Endothelial cell of umbilical vein (primary cell): Measurements from ENCODE around the gene KRT8. TPM values are rescaled to one million over a fixed set of nuclear protein-coding genes. Genes with fewer than 3 reads are reported as not detected.

Experiments used
- BruUV-seq: library from RNA; stranded (reverse); fragments of 400-500 nt; replicated peaks from 2 replicates; lab custom pipeline; 2021; lab: Mats Ljungman, UMichigan
- CTCF ChIA-PET: fragments of 300-600, 350-600 bp; sonication (Branson Sonifier 250); formaldehyde crosslinking; loops from one replicate; lab custom pipeline; 2021; ENCODE audit warnings: antibody characterized with exemption, inconsistent platforms; lab: Charles Lee
- POLR2A ChIA-PET: fragments of 300-600, 350-600 bp; sonication (Branson Sonifier 250); formaldehyde crosslinking; loops from one replicate; lab custom pipeline; 2021; ENCODE audit warnings: antibody characterized with exemption, inconsistent platforms; lab: Charles Lee
- DNase-seq: peaks from one replicate; pipeline ENCODE4 v3.0.0-alpha.2; 2011; ENCODE audit warnings: low read depth, low spot score
- FAIRE-seq: peaks from 2 replicates; lab custom pipeline; 2011; peaks lifted over from hg19 to GRCh38; lab: Jason Lieb, UNC
- H2AFZ ChIP-seq: 2 replicates; pipeline ENCODE4 v1.6.0; 2012; ENCODE audit warnings: low read depth, low read length, control low read depth, inconsistent platforms
- H3K27ac ChIP-seq: 2 replicates; pipeline ENCODE4 v1.5.1; 2011; ENCODE audit warnings: low read depth, mild to moderate bottlenecking, control low read depth, low read length, moderate library complexity; ENCODE audit not compliant: insufficient read depth
- H3K27me3 ChIP-seq, 2 experiments: 2 replicates each; pipeline versions ENCODE4 v1.6.0 to v1.6.1; 2011; ENCODE audit warnings: low read length in 2 of 2, mixed read lengths in 1 of 2; ENCODE audit not compliant: control insufficient read depth in 2 of 2, insufficient read depth in 2 of 2
- H3K36me3 ChIP-seq, 2 experiments: 2 replicates in 1 of 2; 3 replicates in 1 of 2; pipeline ENCODE4 v1.5.1; 2011; ENCODE audit warnings: low read length in 2 of 2, mild to moderate bottlenecking in 1 of 2, moderate library complexity in 1 of 2; ENCODE audit not compliant: control insufficient read depth in 2 of 2, insufficient read depth in 2 of 2; ENCODE audit errors: extremely low read depth in 1 of 2
- H3K4me1 ChIP-seq: 3 replicates; pipeline ENCODE4 v1.5.1; 2011; ENCODE audit warnings: mild to moderate bottlenecking, low read length; ENCODE audit not compliant: control insufficient read depth, insufficient read depth; ENCODE audit errors: extremely low read depth
- H3K4me2 ChIP-seq: 2 replicates; pipeline ENCODE4 v1.6.1; 2011; ENCODE audit warnings: low read length, control low read depth, mixed read lengths; ENCODE audit not compliant: insufficient read depth
- H3K4me3 ChIP-seq, 3 experiments: fragments of 200-600 bp in 1 of 3; sonication (generic), shearing (Covaris generic) in 1 of 3; replicated peaks in 1 of 3; 2 replicates each; pipeline ENCODE4 v1.5.1; 2011 to 2016; ENCODE audit warnings: control low read depth in 3 of 3, low read length in 3 of 3, mild to moderate bottlenecking in 2 of 3, inconsistent platforms in 1 of 3, low read depth in 1 of 3, moderate library complexity in 1 of 3; ENCODE audit not compliant: insufficient read depth in 1 of 3
- H3K79me2 ChIP-seq: 2 replicates; pipeline ENCODE4 v1.6.0; 2012; ENCODE audit warnings: low read length, inconsistent platforms; ENCODE audit not compliant: control insufficient read depth, insufficient read depth
- H3K9ac ChIP-seq: replicated peaks from 2 replicates; pipeline ENCODE3; 2011; ENCODE audit warnings: low read length, control low read depth; ENCODE audit not compliant: insufficient read depth; ENCODE audit errors: extremely low read depth
- H3K9me1 ChIP-seq: replicated peaks from 3 replicates; pipeline ENCODE4 v1.6.0; 2011; ENCODE audit warnings: mild to moderate bottlenecking, low read length; ENCODE audit not compliant: control insufficient read depth, insufficient read depth; ENCODE audit errors: extremely low read depth
- H3K9me3 ChIP-seq: replicated peaks from 2 replicates; pipeline ENCODE4 v1.5.1; 2012; ENCODE audit warnings: low read length, inconsistent platforms; ENCODE audit not compliant: control insufficient read depth, insufficient read depth
- H4K20me1 ChIP-seq: replicated peaks from 2 replicates; pipeline ENCODE3; 2011; ENCODE audit warnings: mild to moderate bottlenecking, low read length; ENCODE audit not compliant: control insufficient read depth, insufficient read depth; ENCODE audit errors: extremely low read depth
- EZH2 ChIP-seq: IDR thresholded peaks from 2 replicates; pipeline ENCODE4 v1.6.1; 2012; ENCODE audit warnings: borderline replicate concordance, low read depth, mild to moderate bottlenecking, moderate library complexity, low read length, inconsistent platforms; ENCODE audit not compliant: severe bottlenecking
- FOS ChIP-seq: IDR thresholded peaks from 2 replicates; pipeline ENCODE4 v1.6.1; 2011; ENCODE audit warnings: mild to moderate bottlenecking, low read length, moderate library complexity, borderline replicate concordance; ENCODE audit not compliant: insufficient read depth
- GATA2 ChIP-seq: IDR thresholded peaks from 2 replicates; pipeline ENCODE4 v1.7.0; 2011; ENCODE audit warnings: low read depth, mild to moderate bottlenecking, moderate library complexity, mixed read lengths, low read length; ENCODE audit not compliant: insufficient read length, insufficient read depth
- JUN ChIP-seq: IDR thresholded peaks from 2 replicates; pipeline ENCODE4 v1.6.1; 2011; ENCODE audit warnings: borderline replicate concordance, low read depth; ENCODE audit not compliant: insufficient read length, insufficient read depth
- MAX ChIP-seq: IDR thresholded peaks from 2 replicates; pipeline ENCODE4 v1.6.1; 2011; ENCODE audit not compliant: insufficient read depth, insufficient read length
- MYC ChIP-seq: IDR thresholded peaks from one replicate; pipeline ENCODE4 v1.6.1; 2011; ENCODE audit warnings: mild to moderate bottlenecking, low read depth, low read length
- POLR2A ChIP-seq: IDR thresholded peaks from 2 replicates; pipeline ENCODE4 v1.6.1; 2012; ENCODE audit warnings: low read depth, mild to moderate bottlenecking, control low read depth, low read length
- POLR2AphosphoS5 ChIP-seq: IDR thresholded peaks from 2 replicates; pipeline ENCODE4 v1.6.1; 2012; ENCODE audit warnings: low read depth, mild to moderate bottlenecking, control low read depth, low read length, moderate library complexity; ENCODE audit not compliant: insufficient read depth
- dilution Hi-C: fragments of 300-500 bp; cut with MboI; formaldehyde crosslinking; loops from one replicate; pipeline ENCODE4 v1.15.0; 2019; ENCODE audit warnings: low sequenced_read_pairs; ENCODE audit not compliant: extremely low pct_ligation_motif_present
- intact Hi-C: fragments of 100-400 bp; cut with micrococcal nuclease; formaldehyde crosslinking; loops from one replicate; pipeline ENCODE4 v1.10.0; 2022
- polyA plus RNA-seq, 4 experiments: library from polyadenylated mRNA; depleted of rRNA in 3 of 4; stranded (reverse) in 3 of 4; unstranded in 1 of 4; fragments of >200 nt; gene quantifications; 2 replicates each; pipeline versions ENCODE4 v1.2.1 to v1.2.3, GENCODE V29; 2011 to 2012; ENCODE audit warnings: missing spikeins in 1 of 4
- total RNA-seq: library from RNA; stranded (reverse); gene quantifications from 2 replicates; pipeline ENCODE4 v1.2.3, GENCODE V29; 2021
- TF ChIP-seq, protein P1 (sequence below), 2 donors: IDR thresholded peaks; 1 replicate in 1 of 2; 2 replicates in 1 of 2; pipeline ENCODE4 v1.5.1; 2011; ENCODE audit warnings: low read length in 2 of 2, mild to moderate bottlenecking in 2 of 2, moderate library complexity in 2 of 2, control low read depth in 1 of 2, inconsistent platforms in 1 of 2, low read depth in 1 of 2; ENCODE audit not compliant: insufficient read depth in 1 of 2; ENCODE audit errors: extremely low read depth in 1 of 2

The KRT8 gene
- total and polyA plus RNA-seq, 2 donors (not counting 3 experiments of a cell fraction or from before 2014, with no cell fraction given), result 23.5 to 31.7 TPM

DNA sequence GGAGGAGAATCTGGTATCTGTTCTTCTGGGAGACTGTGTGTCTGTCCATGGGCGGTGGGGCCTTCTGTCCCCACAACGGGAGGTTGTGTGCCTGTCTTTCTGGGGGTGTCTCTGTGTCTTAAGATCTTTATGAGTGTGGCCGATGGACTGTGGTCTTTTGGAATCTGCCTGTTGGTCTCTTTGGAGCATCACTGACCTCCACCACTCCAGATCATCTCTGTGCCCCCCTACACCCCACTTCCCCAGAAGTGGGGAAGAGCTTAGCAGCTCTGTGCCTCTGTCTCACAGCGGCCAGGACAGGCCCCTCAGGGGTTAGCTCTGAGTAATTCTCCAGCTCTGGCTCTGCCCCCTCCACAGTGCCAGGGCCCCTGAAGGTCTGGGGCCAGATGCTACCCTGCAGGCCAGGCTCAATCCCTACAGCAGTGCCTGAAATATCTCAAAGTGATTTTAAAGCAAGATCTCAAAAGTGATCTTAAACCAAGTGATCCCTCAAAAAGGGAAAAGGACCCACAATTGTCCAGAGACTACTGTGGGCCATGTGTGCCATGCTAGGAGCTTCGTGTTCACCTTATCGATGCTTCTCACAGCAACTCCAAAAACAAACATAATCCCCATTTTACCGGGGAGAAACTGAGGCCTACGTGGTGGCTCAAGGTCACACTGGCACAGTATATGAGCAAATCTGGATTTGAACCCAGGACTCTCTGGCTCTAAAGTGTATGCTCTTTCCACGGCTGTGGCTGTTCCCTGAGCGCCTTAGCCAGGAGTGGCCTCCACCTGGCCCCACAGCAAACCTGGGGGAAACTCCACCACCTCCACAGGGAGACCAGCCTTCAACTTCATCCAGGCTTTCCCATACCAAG, 30.1 kb downstream of the KRT8 start:
- FAIRE-seq, result no peak
- DNase-seq, result no peak
- no peaks in the 10 kb centered on the region for H3K79me2 ChIP-seq
- H3K36me3 ChIP-seq, result no peaks in the 10 kb centered on the region
- POLR2A ChIA-PET, result no interaction called here
- H3K9me3 ChIP-seq, result no peaks in the 10 kb centered on the region
- H2AFZ ChIP-seq, result peak overlapping the region; percentile 90
- peak overlapping the region; percentile 68 for H3K9ac ChIP-seq
- no peaks in the 10 kb centered on the region for H3K27me3 ChIP-seq
- TSS peak; percentile 98 for BruUV-seq
- CTCF ChIA-PET, result interaction anchor here (0.7 to 7.8 kb wide), 10 partner anchors 9 to 718 kb away, joined by 3 to 120 read pairs (median 5); no protein-coding TSS in a partner anchor
- intact Hi-C loops (loop anchor here (5.0 to 10.0 kb wide), 2 partner anchors 483 to 660 kb away; no protein-coding TSS in a partner anchor), dilution Hi-C loops (loop anchor here (25.0 kb wide), 1 partner anchor 112 kb away; no protein-coding TSS in a partner anchor)
- H3K4me3 ChIP-seq, result peak overlapping the region in 2 of 3 experiments; percentile 10 to 38
- peak overlapping the region; percentile 56 for H3K27ac ChIP-seq
- H3K4me2 ChIP-seq, result peak overlapping the region; percentile 60
- TF ChIP-seq, protein P1, sequence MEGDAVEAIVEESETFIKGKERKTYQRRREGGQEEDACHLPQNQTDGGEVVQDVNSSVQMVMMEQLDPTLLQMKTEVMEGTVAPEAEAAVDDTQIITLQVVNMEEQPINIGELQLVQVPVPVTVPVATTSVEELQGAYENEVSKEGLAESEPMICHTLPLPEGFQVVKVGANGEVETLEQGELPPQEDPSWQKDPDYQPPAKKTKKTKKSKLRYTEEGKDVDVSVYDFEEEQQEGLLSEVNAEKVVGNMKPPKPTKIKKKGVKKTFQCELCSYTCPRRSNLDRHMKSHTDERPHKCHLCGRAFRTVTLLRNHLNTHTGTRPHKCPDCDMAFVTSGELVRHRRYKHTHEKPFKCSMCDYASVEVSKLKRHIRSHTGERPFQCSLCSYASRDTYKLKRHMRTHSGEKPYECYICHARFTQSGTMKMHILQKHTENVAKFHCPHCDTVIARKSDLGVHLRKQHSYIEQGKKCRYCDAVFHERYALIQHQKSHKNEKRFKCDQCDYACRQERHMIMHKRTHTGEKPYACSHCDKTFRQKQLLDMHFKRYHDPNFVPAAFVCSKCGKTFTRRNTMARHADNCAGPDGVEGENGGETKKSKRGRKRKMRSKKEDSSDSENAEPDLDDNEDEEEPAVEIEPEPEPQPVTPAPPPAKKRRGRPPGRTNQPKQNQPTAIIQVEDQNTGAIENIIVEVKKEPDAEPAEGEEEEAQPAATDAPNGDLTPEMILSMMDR (IDR thresholded peaks at IDR 0.05; ENCODE audit: extremely low read depth in 1 of 2, insufficient read depth in 1 of 2, low read depth in 1 of 2, low read length in 2 of 2), result no peak
- no peak for TF ChIP-seq MYC
- no peak for TF ChIP-seq POLR2A
- no peak for TF ChIP-seq POLR2AphosphoS5
- TF ChIP-seq MAX, result no peak
- TF ChIP-seq GATA2, result no peak
- TF ChIP-seq FOS, result no peak
- no peak for TF ChIP-seq EZH2
- TF ChIP-seq JUN, result no peak
- no peaks in the 10 kb centered on the region for H4K20me1 ChIP-seq
- H3K4me1 ChIP-seq, result peaks cover 12% of the 10 kb centered on the region
- no peaks in the 10 kb centered on the region for H3K9me1 ChIP-seq
